Measurements from ENCODE around the gene RAB40B.

- TF ChIP-seq YY1 (IDR thresholded peaks at IDR 0.05; ENCODE audit: low read depth) (no peak), TEAD4 (IDR thresholded peaks at IDR 0.05) (no peak), EGR1 (IDR thresholded peaks at IDR 0.05) (no peak), EP300 (IDR thresholded peaks at IDR 0.05; ENCODE audit: borderline replicate concordance) (no peak), RAD21 (IDR thresholded peaks at IDR 0.05; ENCODE audit: low read depth) (no peak), TAF1 (IDR thresholded peaks at IDR 0.05; ENCODE audit: low read depth) (no peak), CEBPB (IDR thresholded peaks at IDR 0.05) (no peak)
Observed at GRCh38 chr17:82609655-82610054, 88.8 kb downstream of the RAB40B start.

All from Ishikawa (cell line).